HepG2 (cell line): ENCODE measurements around the gene TBKBP1. TPM values are rescaled to one million over a fixed set of nuclear protein-coding genes. Genes with fewer than 3 reads are reported as not detected.

ENCODE experiments used
- ATAC-seq: fragments of 200-7000 bp; cut with Tn5 transposase; 3 replicates; pipeline ENCODE4 v1.9.1; 2020; ENCODE audit warnings: mild to moderate bottlenecking, moderate library complexity
- BruUV-seq: library from RNA; stranded (reverse); fragments of 400-500 nt; replicated peaks from 2 replicates; lab custom pipeline; 2021; lab: Mats Ljungman, UMichigan
- CTCF ChIA-PET: fragments of 300-600 bp; formaldehyde crosslinking; extraction: SDS; loops from one replicate; lab custom pipeline; 2021; ENCODE audit warnings: low total read pairs, inconsistent platforms, low intra/inter-chr PET ratio; lab: Yijun Ruan, JAX
- POLR2A ChIA-PET: fragments of 350-600 bp; sonication (Branson Sonifier 250); formaldehyde crosslinking; loops from one replicate; lab custom pipeline; 2020; ENCODE audit warnings: antibody characterized with exemption, inconsistent platforms; lab: Yijun Ruan, JAX
- DNase-seq: peaks from one replicate; pipeline ENCODE4 v3.0.0-alpha.2; 2015; ENCODE audit warnings: low spot score
- FAIRE-seq: peaks from 3 replicates; lab custom pipeline; 2011; peaks lifted over from hg19 to GRCh38; lab: Jason Lieb, UNC
- H2AFZ ChIP-seq: one replicate; pipeline ENCODE4 v1.6.1; 2011; ENCODE audit warnings: low read length, inconsistent platforms
- H3K27ac ChIP-seq: fragments of 300-600 bp; 3 replicates; pipeline ENCODE4 v1.8.0; 2011; ENCODE audit warnings: mixed run types, mild to moderate bottlenecking, mixed read lengths, low read length, inconsistent platforms; ENCODE audit not compliant: insufficient read depth; ENCODE audit errors: extremely low read length
- H3K27me3 ChIP-seq, 2 experiments: fragments of 200-600 bp in 1 of 2; 2 replicates in 1 of 2; 3 replicates in 1 of 2; pipeline versions ENCODE4 v1.6.0 to v1.8.0; 2011; ENCODE audit warnings: low read length in 2 of 2, mild to moderate bottlenecking in 2 of 2, moderate library complexity in 2 of 2, inconsistent platforms in 1 of 2; ENCODE audit not compliant: insufficient read depth in 2 of 2, control insufficient read depth in 1 of 2
- H3K36me3 ChIP-seq, 2 experiments: fragments of 200-600 bp in 1 of 2; replicated peaks in 1 of 2; 2 replicates in 1 of 2; 3 replicates in 1 of 2; pipeline versions ENCODE4 v1.5.1 to v1.8.0; 2011; ENCODE audit warnings: low read length in 2 of 2, inconsistent platforms in 1 of 2; ENCODE audit not compliant: insufficient read depth in 2 of 2, control insufficient read depth in 1 of 2
- H3K4me1 ChIP-seq: 2 replicates; pipeline ENCODE4 v1.5.1; 2012; ENCODE audit warnings: low read length, inconsistent platforms; ENCODE audit not compliant: insufficient read depth
- H3K4me2 ChIP-seq: 2 replicates; pipeline ENCODE4 v1.6.0; 2011; ENCODE audit warnings: low read depth, low read length, inconsistent platforms
- H3K4me3 ChIP-seq, 3 experiments: fragments of 200-600 bp in 1 of 3; sonication (generic), shearing (Covaris generic) in 1 of 3; replicated peaks in 1 of 3; 2 replicates each; pipeline ENCODE4 v1.5.1; 2011 to 2016; ENCODE audit warnings: low read length in 3 of 3, inconsistent platforms in 2 of 3, low read depth in 2 of 3, mild to moderate bottlenecking in 2 of 3, control low read depth in 1 of 3, mixed read lengths in 1 of 3; ENCODE audit not compliant: insufficient read depth in 1 of 3
- H3K79me2 ChIP-seq: one replicate; pipeline ENCODE4 v1.6.1; 2011; ENCODE audit warnings: low read length, inconsistent platforms; ENCODE audit not compliant: insufficient read depth
- H3K9ac ChIP-seq: 2 replicates; pipeline ENCODE4 v1.6.0; 2011; ENCODE audit warnings: mild to moderate bottlenecking, low read depth, low read length, inconsistent platforms; ENCODE audit not compliant: insufficient read depth
- H3K9me3 ChIP-seq: 2 replicates; pipeline ENCODE4 v1.5.1; 2012; ENCODE audit warnings: mild to moderate bottlenecking, low read length
- H4K20me1 ChIP-seq: 2 replicates; pipeline ENCODE4 v1.6.0; 2011; ENCODE audit warnings: inconsistent platforms, mild to moderate bottlenecking, low read length, moderate library complexity; ENCODE audit not compliant: insufficient read depth
- CCDC6 ChIP-seq: sonication (generic); formaldehyde crosslinking; IDR thresholded peaks from 2 replicates; pipeline ENCODE4 v1.8.1; 2022; ENCODE audit warnings: mild to moderate bottlenecking, missing genetic modification reagents, moderate library complexity
- CREB1 ChIP-seq, 2 experiments: fragments of 450-650 bp in 1 of 2; IDR thresholded peaks; 2 replicates each; pipeline ENCODE4 v1.6.1; 2016 to 2017; ENCODE audit warnings: control low read depth in 1 of 2, mild to moderate bottlenecking in 1 of 2, missing compliant biosample characterization in 1 of 2, missing genetic modification characterization in 1 of 2
- FOSL2 ChIP-seq: sonication (generic); formaldehyde crosslinking; IDR thresholded peaks from 2 replicates; pipeline ENCODE4 v1.4.0; 2020; ENCODE audit warnings: missing genetic modification reagents
- MAFF ChIP-seq: IDR thresholded peaks from 2 replicates; pipeline ENCODE4 v1.6.1; 2011; ENCODE audit warnings: low read depth, low read length, improper control_type of control experiment
- NFRKB ChIP-seq: fragments of 450-650 bp; IDR thresholded peaks from 2 replicates; pipeline ENCODE4 v1.6.1; 2017
- NKX3-1 ChIP-seq: sonication (generic); formaldehyde crosslinking; IDR thresholded peaks from 2 replicates; pipeline ENCODE4 v1.5.0; 2020; ENCODE audit warnings: missing genetic modification reagents
- SALL1 ChIP-seq: sonication (generic); formaldehyde crosslinking; IDR thresholded peaks from 2 replicates; pipeline ENCODE4 v1.8.0; 2022; ENCODE audit warnings: mild to moderate bottlenecking, missing genetic modification reagents
- TARDBP ChIP-seq: sonication (generic); formaldehyde crosslinking; IDR thresholded peaks from 2 replicates; pipeline ENCODE4 v1.8.0; 2022; ENCODE audit warnings: mild to moderate bottlenecking, missing genetic modification reagents
- TBL1XR1 ChIP-seq: fragments of 150-350 bp; IDR thresholded peaks from 2 replicates; pipeline ENCODE4 v1.6.1; 2014; ENCODE audit warnings: borderline replicate concordance, low read length; ENCODE audit not compliant: partially characterized antibody
- ZMYM3 ChIP-seq: sonication (generic); formaldehyde crosslinking; IDR thresholded peaks from 2 replicates; pipeline ENCODE4 v1.5.1; 2020; ENCODE audit warnings: mild to moderate bottlenecking, missing genetic modification reagents
- ZNF253 ChIP-seq: sonication (generic); formaldehyde crosslinking; IDR thresholded peaks from 2 replicates; pipeline ENCODE4 v1.8.0; 2022; ENCODE audit warnings: mild to moderate bottlenecking, missing genetic modification reagents, borderline replicate concordance
- ZNF530 ChIP-seq: sonication (generic); formaldehyde crosslinking; IDR thresholded peaks from 2 replicates; pipeline ENCODE4 v1.5.0; 2020; ENCODE audit warnings: low read depth, mild to moderate bottlenecking, missing genetic modification reagents
- ZNF567 ChIP-seq: sonication (generic); formaldehyde crosslinking; IDR thresholded peaks from 2 replicates; pipeline ENCODE4 v1.8.1; 2023; ENCODE audit warnings: mild to moderate bottlenecking, missing genetic modification reagents, borderline replicate concordance
- WGBS: methylation state at CpG from one replicate; pipeline ENCODE4 v1.1.6; 2017; ENCODE audit warnings: low lambda C conversion rate; 5-methylcytosine and 5-hydroxymethylcytosine counted together
- in situ Hi-C: cut with HindIII; loops from 2 replicates; pipeline ENCODE4 v1.10.0; 2017; ENCODE audit warnings: low pct_unique_long_range_greater_than_20kb; ENCODE audit not compliant: extremely low pct_ligation_motif_present
- intact Hi-C: fragments of 100-400 bp; cut with micrococcal nuclease; formaldehyde crosslinking; loops from one replicate; pipeline ENCODE4 v1.10.0; 2022; ENCODE audit not compliant: unreplicated experiment
- polyA plus RNA-seq, 8 experiments: library from polyadenylated mRNA; depleted of rRNA in 3 of 8; stranded (reverse) in 7 of 8; unstranded in 1 of 8; fragments of >200 nt; fragmentation: Illumina TruSeq in 4 of 8; extraction: Trizol in 4 of 8; gene quantifications; 2 replicates each; pipeline versions ENCODE4 v1.2.1 to v1.2.3, GENCODE V29; 2011 to 2016; ENCODE audit warnings: low read depth in 4 of 8, missing spikeins in 1 of 8, mixed read lengths in 1 of 8; ENCODE audit not compliant: insufficient read depth in 1 of 8
- total RNA-seq, 5 experiments: library from RNA; depleted of rRNA; stranded (reverse); fragments of >200 nt; fragmentation: Illumina TruSeq; extraction: Trizol; gene quantifications; 2 replicates each; pipeline ENCODE4 v1.2.3, GENCODE V29; 2016; ENCODE audit warnings: low read depth in 1 of 5
- TF ChIP-seq, protein P1 (sequence below): sonication (generic); formaldehyde crosslinking; IDR thresholded peaks from 2 replicates; pipeline ENCODE4 v1.4.0; 2020; ENCODE audit warnings: missing genetic modification reagents; ENCODE audit errors: not compliant biosample characterization
- TF ChIP-seq, protein P2 (sequence below): sonication (generic); formaldehyde crosslinking; IDR thresholded peaks from 2 replicates; pipeline ENCODE4 v1.4.0; 2020; ENCODE audit warnings: mild to moderate bottlenecking, missing genetic modification reagents

The TBKBP1 gene
- total and polyA plus RNA-seq, 2 of the 13 experiments (the other 11 are each of a cell fraction or from before 2014, with no cell fraction given) = 2.6 to 7.0 TPM

DNA sequence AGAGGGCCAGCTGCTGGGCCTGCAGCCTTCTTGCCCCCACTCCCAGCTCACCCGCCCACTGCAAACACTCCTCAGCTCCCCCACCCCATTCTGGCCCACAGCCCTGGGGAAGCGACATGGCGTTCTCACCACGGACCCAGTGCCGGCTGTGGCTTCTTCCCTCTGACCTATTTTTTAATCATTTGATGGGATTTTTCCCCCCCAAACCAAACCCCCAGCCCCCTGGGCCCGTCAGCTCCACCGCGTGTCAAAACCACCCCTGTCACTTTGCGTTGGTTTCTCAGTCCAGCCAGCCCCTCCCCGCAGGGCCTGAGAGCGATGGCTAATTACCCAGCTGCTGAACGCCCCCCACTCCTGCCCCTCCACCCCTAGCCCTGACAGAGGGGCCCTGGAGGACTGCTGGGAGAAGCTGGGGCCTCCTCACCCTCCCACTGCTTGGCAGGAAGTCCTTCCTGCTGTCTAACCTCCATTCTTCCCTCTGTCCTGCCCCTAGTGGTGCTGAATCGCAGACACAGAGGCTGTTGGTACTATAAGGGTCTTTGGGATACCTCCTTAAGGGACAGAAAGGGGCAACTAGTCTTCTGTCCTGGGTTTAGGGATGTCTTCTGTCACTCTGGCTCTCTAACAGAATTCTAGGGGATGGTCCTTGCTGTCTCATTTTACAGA is 31.6 kb downstream of the TBKBP1 start:
- Histone ChIP-seq H3K9me3 (no peaks in the 10 kb centered on the region), H3K27ac (no peak overlapping the region), H3K4me2 (no peak overlapping the region), H3K4me3 (no peak overlapping the region), H4K20me1 (no peaks in the 10 kb centered on the region; the same call in 1 of the 2 replicates), H3K9ac (no peak overlapping the region), H3K79me2 (no peaks in the 10 kb centered on the region), H3K27me3 (peaks cover 29 to 94% of the 10 kb centered on the region in 2 experiments; a peak in 4 of 5 replicates), H3K4me1 (0 out of 2 replicates have a peak, but pooled peaks cover 7% of the 10 kb centered on the region), H2AFZ (no peak overlapping the region), H3K36me3 (no peaks in the 10 kb centered on the region)
- TF ChIP-seq ZMYM3 (CRISPR knock-in tag) = peak; percentile 40; the same call in 1 of the 2 replicates
- no peak for TF ChIP-seq ZNF567 (CRISPR knock-in tag)
- POLR2A ChIA-PET = no interaction called here
- no peak for DNase-seq
- no peak for FAIRE-seq
- intact Hi-C loops (no loop called here), in situ Hi-C loops (no loop called here)
- no TSS peak for BruUV-seq
- WGBS = 37% methylated on average over 12 of the region's 13 CpGs
- no peak for ATAC-seq
- CTCF ChIA-PET = no interaction called here

DNA sequence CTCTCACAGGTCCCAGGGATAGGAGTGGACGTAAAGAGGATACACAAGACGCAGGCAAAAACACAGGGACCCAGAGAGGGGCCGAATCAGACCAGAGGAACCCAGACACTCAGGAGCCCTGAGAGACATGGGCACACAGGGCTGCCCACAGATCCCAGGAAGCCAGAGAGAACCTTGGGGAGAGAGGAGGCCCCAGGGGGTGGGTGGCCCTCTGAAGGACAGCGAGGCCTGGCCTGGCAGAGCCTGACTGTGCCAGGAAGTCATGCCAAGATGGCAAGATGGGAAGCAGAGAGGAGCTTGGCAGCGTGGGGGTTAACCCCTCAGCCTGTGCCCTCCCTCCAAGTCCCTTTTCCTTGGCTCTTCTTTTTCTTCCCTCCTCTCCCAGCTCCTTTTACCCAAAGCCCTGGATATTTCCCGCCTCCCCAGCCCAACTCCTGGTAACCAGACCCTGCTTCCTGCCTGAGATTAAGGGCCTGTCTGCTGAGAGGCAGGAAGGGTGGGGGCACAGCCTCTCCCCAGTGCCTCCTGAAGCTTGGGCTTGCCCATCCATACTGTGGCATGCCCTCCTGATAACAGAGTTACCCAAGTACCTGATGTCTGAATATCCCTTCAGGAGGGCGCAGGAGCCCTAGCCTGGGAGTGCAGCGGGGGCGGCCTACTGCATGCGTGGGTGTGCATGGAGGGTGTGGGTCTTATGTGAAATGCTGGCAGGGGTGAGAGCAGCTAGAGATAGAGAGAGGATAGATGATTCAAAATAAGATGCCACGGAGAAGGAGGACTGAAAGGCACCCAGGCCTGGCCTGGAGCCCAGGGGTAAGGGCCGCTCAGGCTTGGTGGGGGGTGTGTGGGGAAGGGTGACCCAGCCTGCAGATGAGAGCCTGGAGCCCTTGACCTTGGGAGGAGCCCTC is 33.1 kb downstream of the TBKBP1 start:
- Histone ChIP-seq H3K79me2 (no peaks in the 10 kb centered on the region), H3K9me3 (no peaks in the 10 kb centered on the region), H3K36me3 (no peaks in the 10 kb centered on the region), H3K4me2 (no peak overlapping the region), H3K4me3 (no peak overlapping the region), H3K27ac (no peak overlapping the region), H3K4me1 (no peaks in the 10 kb centered on the region), H3K9ac (no peak overlapping the region), H3K27me3 (peaks cover 18 to 93% of the 10 kb centered on the region in 2 experiments; a peak in 4 of 5 replicates), H4K20me1 (no peaks in the 10 kb centered on the region; the same call in 1 of the 2 replicates), H2AFZ (no peak overlapping the region)
- 30% methylated on average over 11 of the region's 12 CpGs for WGBS
- ChIA-PET CTCF (no interaction called here), POLR2A (no interaction called here)
- FAIRE-seq (no peak), ATAC-seq (no peak), DNase-seq (no peak)
- BruUV-seq = no TSS peak
- intact Hi-C loops = no loop called here
- in situ Hi-C loops = no loop called here
- TF ChIP-seq NKX3-1 (CRISPR knock-in tag) (no peak), NFRKB (no peak), CREB1 (IDR thresholded peaks at IDR 0.05) (no peak), CREB1 (CRISPR knock-in tag; IDR thresholded peaks at IDR 0.05) (no peak), TARDBP (no peak), MAFF (no peak), SALL1 (CRISPR knock-in tag) (no peak), TBL1XR1 (no peak), ZNF530 (CRISPR knock-in tag) (no peak), FOSL2 (CRISPR knock-in tag) (no peak), ZNF253 (CRISPR knock-in tag) (no peak), CCDC6 (no peak)
- TF ChIP-seq, protein P1, sequence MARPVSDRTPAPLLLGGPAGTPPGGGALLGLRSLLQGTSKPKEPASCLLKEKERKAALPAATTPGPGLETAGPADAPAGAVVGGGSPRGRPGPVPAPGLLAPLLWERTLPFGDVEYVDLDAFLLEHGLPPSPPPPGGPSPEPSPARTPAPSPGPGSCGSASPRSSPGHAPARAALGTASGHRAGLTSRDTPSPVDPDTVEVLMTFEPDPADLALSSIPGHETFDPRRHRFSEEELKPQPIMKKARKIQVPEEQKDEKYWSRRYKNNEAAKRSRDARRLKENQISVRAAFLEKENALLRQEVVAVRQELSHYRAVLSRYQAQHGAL (CRISPR knock-in tag) = no peak
- TF ChIP-seq, protein P2, sequence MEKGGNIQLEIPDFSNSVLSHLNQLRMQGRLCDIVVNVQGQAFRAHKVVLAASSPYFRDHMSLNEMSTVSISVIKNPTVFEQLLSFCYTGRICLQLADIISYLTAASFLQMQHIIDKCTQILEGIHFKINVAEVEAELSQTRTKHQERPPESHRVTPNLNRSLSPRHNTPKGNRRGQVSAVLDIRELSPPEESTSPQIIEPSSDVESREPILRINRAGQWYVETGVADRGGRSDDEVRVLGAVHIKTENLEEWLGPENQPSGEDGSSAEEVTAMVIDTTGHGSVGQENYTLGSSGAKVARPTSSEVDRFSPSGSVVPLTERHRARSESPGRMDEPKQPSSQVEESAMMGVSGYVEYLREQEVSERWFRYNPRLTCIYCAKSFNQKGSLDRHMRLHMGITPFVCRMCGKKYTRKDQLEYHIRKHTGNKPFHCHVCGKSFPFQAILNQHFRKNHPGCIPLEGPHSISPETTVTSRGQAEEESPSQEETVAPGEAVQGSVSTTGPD (CRISPR knock-in tag) = no peak
